SK-N-SH (cell line): ENCODE results near the gene PARD3. TPM values are rescaled to one million over a fixed set of nuclear protein-coding genes. Genes with fewer than 3 reads are reported as not detected.

ENCODE experiments used
- CTCF ChIA-PET: fragments of 300-600, 350-600 bp; formaldehyde crosslinking; extraction: SDS; loops from one replicate; lab custom pipeline; 2021; lab: Yijun Ruan, JAX
- POLR2A ChIA-PET: fragments of 350-600 bp; sonication (Branson Sonifier 250); formaldehyde crosslinking; extraction: SDS; loops from one replicate; lab custom pipeline; 2020; ENCODE audit warnings: antibody characterized with exemption, inconsistent platforms; lab: Yijun Ruan, JAX
- DNase-seq: peaks from one replicate; pipeline ENCODE4 v3.0.0; 2012
- H2AFZ ChIP-seq: fragments of 200-600 bp; sonication (generic); 2 replicates; pipeline ENCODE4 v1.8.1; 2016; ENCODE audit warnings: antibody characterized with exemption, mild to moderate bottlenecking, low read depth
- H3F3A ChIP-seq: fragments of 200-600 bp; sonication (generic); replicated peaks from 2 replicates; pipeline ENCODE3; 2016; ENCODE audit warnings: antibody characterized with exemption, mild to moderate bottlenecking; ENCODE audit not compliant: insufficient read depth
- H3K27ac ChIP-seq, 2 experiments: fragments of 200-500 bp in 1 of 2; fragments of 200-600 bp in 1 of 2; sonication (Bioruptor generic) in 1 of 2; sonication (generic), shearing (Covaris generic) in 1 of 2; 2 replicates each; pipeline versions ENCODE4 v1.5.1 to v1.6.1; 2014 to 2016; ENCODE audit warnings: low read depth in 2 of 2, inconsistent platforms in 1 of 2, low read length in 1 of 2, mild to moderate bottlenecking in 1 of 2, mixed read lengths in 1 of 2
- H3K27me3 ChIP-seq: fragments of 200-600 bp; sonication (generic), shearing (Covaris generic); 2 replicates; pipeline ENCODE4 v1.6.1; 2016; ENCODE audit warnings: mixed run types; ENCODE audit not compliant: insufficient read depth
- H3K36me3 ChIP-seq, 2 experiments: fragments of 200-500 bp in 1 of 2; fragments of 200-600 bp in 1 of 2; sonication (Bioruptor generic) in 1 of 2; sonication (generic) in 1 of 2; replicated peaks in 1 of 2; 2 replicates each; pipeline versions ENCODE3 to v1.5.1; 2014 to 2016; ENCODE audit warnings: low read length in 1 of 2, mild to moderate bottlenecking in 1 of 2; ENCODE audit not compliant: insufficient read depth in 2 of 2, control insufficient read depth in 1 of 2
- H3K4me1 ChIP-seq, 2 experiments: fragments of 200-500 bp in 1 of 2; fragments of 200-600 bp in 1 of 2; sonication (Bioruptor generic) in 1 of 2; sonication (generic), shearing (Covaris generic) in 1 of 2; 2 replicates each; pipeline versions ENCODE4 v1.5.1 to v1.6.1; 2014 to 2016; ENCODE audit warnings: low read depth in 1 of 2, low read length in 1 of 2, mixed run types in 1 of 2; ENCODE audit not compliant: insufficient read depth in 2 of 2, control insufficient read depth in 1 of 2
- H3K4me2 ChIP-seq: fragments of 200-600 bp; sonication (generic), shearing (Covaris generic); 2 replicates; pipeline ENCODE4 v1.6.1; 2017; ENCODE audit warnings: mixed run types
- H3K4me3 ChIP-seq, 2 experiments: fragments of 200-500 bp in 1 of 2; fragments of 200-600 bp in 1 of 2; sonication (Bioruptor generic) in 1 of 2; sonication (generic), shearing (Covaris generic) in 1 of 2; 2 replicates each; pipeline versions ENCODE4 v1.5.1 to v1.8.1; 2014 to 2016; ENCODE audit warnings: low read depth in 2 of 2, inconsistent platforms in 1 of 2, low read length in 1 of 2, mild to moderate bottlenecking in 1 of 2, mixed read lengths in 1 of 2, moderate library complexity in 1 of 2
- H3K79me2 ChIP-seq: fragments of 200-600 bp; sonication (generic); 2 replicates; pipeline ENCODE4 v1.8.1; 2017; ENCODE audit warnings: mild to moderate bottlenecking; ENCODE audit not compliant: insufficient read depth
- H3K9ac ChIP-seq: fragments of 200-600 bp; sonication (generic); 2 replicates; pipeline ENCODE4 v1.6.1; 2017; ENCODE audit warnings: mixed run types
- H3K9me2 ChIP-seq: fragments of 200-600 bp; sonication (generic); 2 replicates; pipeline ENCODE4 v1.6.1; 2017; ENCODE audit warnings: mixed run types
- H3K9me3 ChIP-seq: fragments of 200-600 bp; sonication (generic); 2 replicates; pipeline ENCODE4 v1.6.1; 2017; ENCODE audit warnings: mixed run types, mild to moderate bottlenecking, moderate library complexity
- H4K20me1 ChIP-seq: fragments of 200-600 bp; sonication (generic); 2 replicates; pipeline ENCODE4 v1.6.1; 2017; ENCODE audit warnings: mild to moderate bottlenecking, mixed run types; ENCODE audit not compliant: insufficient read depth
- CHD2 ChIP-seq: fragments of 150-350 bp; IDR thresholded peaks from 2 replicates; pipeline ENCODE4 v1.6.1; 2018; ENCODE audit warnings: low read length; ENCODE audit not compliant: partially characterized antibody
- CTCF ChIP-seq: fragments of 200-600 bp; sonication (generic); IDR thresholded peaks from 2 replicates; pipeline ENCODE4 v1.6.1; 2017; ENCODE audit warnings: antibody characterized with exemption, mild to moderate bottlenecking, moderate library complexity
- ELF1 ChIP-seq: IDR thresholded peaks from 2 replicates; pipeline ENCODE4 v1.4.0; 2012
- EP300 ChIP-seq, 2 experiments: IDR thresholded peaks; 2 replicates each; pipeline versions ENCODE4 v1.4.0 to v1.6.1; 2012; ENCODE audit warnings: borderline replicate concordance in 1 of 2, low read depth in 1 of 2, low read length in 1 of 2
- FOSL2 ChIP-seq: IDR thresholded peaks from 2 replicates; pipeline ENCODE4 v1.4.0; 2012; ENCODE audit warnings: low read depth, mild to moderate bottlenecking, moderate library complexity, borderline replicate concordance
- FOXJ3 ChIP-seq: sonication (generic); formaldehyde crosslinking; IDR thresholded peaks from 2 replicates; pipeline ENCODE4 v1.5.1; 2020; ENCODE audit warnings: mild to moderate bottlenecking, missing genetic modification reagents
- GABPA ChIP-seq: IDR thresholded peaks from 2 replicates; pipeline ENCODE4 v1.4.0; 2012; ENCODE audit warnings: low read depth, mild to moderate bottlenecking
- JUND ChIP-seq: IDR thresholded peaks from 2 replicates; pipeline ENCODE4 v1.4.0; 2012
- MEF2A ChIP-seq: IDR thresholded peaks from 2 replicates; pipeline ENCODE4 v1.4.0; 2012; ENCODE audit warnings: low read depth, borderline replicate concordance
- NFIC ChIP-seq: IDR thresholded peaks from 2 replicates; pipeline ENCODE4 v1.4.0; 2012; ENCODE audit warnings: borderline replicate concordance
- NRF1 ChIP-seq: IDR thresholded peaks from 2 replicates; pipeline ENCODE4 v1.6.1; 2012; ENCODE audit warnings: low read depth, mild to moderate bottlenecking, low read length
- PBX3 ChIP-seq: IDR thresholded peaks from 2 replicates; pipeline ENCODE4; 2012
- POLR2AphosphoS5 ChIP-seq: IDR thresholded peaks from 2 replicates; pipeline ENCODE4 v1.6.1; 2012; ENCODE audit warnings: low read depth, low read length
- RAD21 ChIP-seq: IDR thresholded peaks from 2 replicates; pipeline ENCODE4 v1.6.1; 2012; ENCODE audit warnings: mild to moderate bottlenecking, low read length
- REST ChIP-seq: IDR thresholded peaks from 2 replicates; pipeline ENCODE4 v1.6.1; 2012; ENCODE audit warnings: mild to moderate bottlenecking, low read depth, low read length, moderate library complexity
- RFX5 ChIP-seq: IDR thresholded peaks from 2 replicates; pipeline ENCODE4 v1.6.1; 2012; ENCODE audit warnings: mild to moderate bottlenecking, improper control_type of control experiment, low read length
- SIN3A ChIP-seq: IDR thresholded peaks from 2 replicates; pipeline ENCODE4 v1.6.1; 2012; ENCODE audit warnings: low read depth, mild to moderate bottlenecking, low read length, moderate library complexity, borderline replicate concordance
- SMC3 ChIP-seq: IDR thresholded peaks from 2 replicates; pipeline ENCODE4 v1.6.1; 2012; ENCODE audit warnings: low read depth, low read length, improper control_type of control experiment
- TAF1 ChIP-seq: IDR thresholded peaks from 2 replicates; pipeline ENCODE4 v1.6.1; 2012; ENCODE audit warnings: low read depth, mild to moderate bottlenecking, low read length, moderate library complexity, borderline replicate concordance
- TCF12 ChIP-seq: IDR thresholded peaks from 2 replicates; pipeline ENCODE4 v1.4.0; 2012
- TEAD4 ChIP-seq: IDR thresholded peaks from 2 replicates; pipeline ENCODE4 v1.4.0; 2012; ENCODE audit warnings: mild to moderate bottlenecking, borderline replicate concordance; ENCODE audit not compliant: insufficient read depth
- USF2 ChIP-seq: fragments of 150-350 bp; IDR thresholded peaks from 2 replicates; pipeline ENCODE4 v1.6.1; 2017; ENCODE audit warnings: antibody characterized with exemption, low read length, low read depth, borderline replicate concordance
- ZBTB33 ChIP-seq: IDR thresholded peaks from 2 replicates; pipeline ENCODE4 v1.4.0; 2012; ENCODE audit warnings: low read depth, borderline replicate concordance
- WGBS: methylation state at CpG from one replicate; pipeline ENCODE4 v1.1.6; 2017; ENCODE audit warnings: low lambda C conversion rate; 5-methylcytosine and 5-hydroxymethylcytosine counted together
- polyA plus RNA-seq, 3 experiments: library from polyadenylated mRNA; depleted of rRNA; stranded (reverse); fragments of >200 nt; gene quantifications; 2 replicates each; pipeline ENCODE4 v1.2.3, GENCODE V29; 2012

The PARD3 gene
- 29.4 and 38.9 TPM in 2 replicates for polyA plus RNA-seq (2012; rRNA removed)
- 31.3 and 35.8 TPM in 2 replicates for polyA plus RNA-seq (2012; cell fraction: cytosol; rRNA removed)
- 46.7 and 74.5 TPM in 2 replicates for polyA plus RNA-seq (2012; cell fraction: nucleus; rRNA removed)

- Histone ChIP-seq H2AFZ (peak within 1 kb of the TSS; percentile 86), H3K9me2 (no peaks in the 10 kb centered on the region), H3F3A (peaks cover 8% of the 10 kb centered on the region), H3K4me2 (peak within 1 kb of the TSS; percentile 93), H3K4me3 (peak within 1 kb of the TSS; percentile 85 to 90), H3K79me2 (peaks cover 40% of the 10 kb centered on the region), H3K36me3 (no peaks in the 10 kb centered on the region), H3K9me3 (no peaks in the 10 kb centered on the region), H3K4me1 (peaks cover 6 to 28% of the 10 kb centered on the region in 2 experiments; a peak in 2 of 4 replicates), H3K27me3 (no peaks in the 10 kb centered on the region), H3K27ac (peak within 1 kb of the TSS; percentile 64 to 89), H4K20me1 (peaks cover 35% of the 10 kb centered on the region), H3K9ac (peak within 1 kb of the TSS; percentile 85)
- peak; percentile 95 for DNase-seq
- ChIA-PET CTCF (interaction anchor here (1.0 to 4.0 kb wide), 5 partner anchors 9 to 94 kb away, joined by 3 to 14 read pairs (median 4); no protein-coding TSS in a partner anchor), POLR2A (interaction anchor here (1.6 kb wide), 1 partner anchor 9 kb away, joined by 4 read pairs; no protein-coding TSS in a partner anchor)
- WGBS, result 2% methylated on average over 17 of the region's 82 CpGs
- TF ChIP-seq EP300 (IDR thresholded peaks at IDR 0.05; ENCODE audit: borderline replicate concordance in 1 of 2, low read depth in 1 of 2, low read length in 1 of 2) (no peak), ELF1 (no peak), NRF1 (no peak), SIN3A (0 out of 2 replicates have a peak, but pooled peaks have one; percentile 32), ZBTB33 (no peak), POLR2AphosphoS5 (no peak), NFIC (no peak), TCF12 (no peak), RAD21 (no peak), JUND (no peak), TAF1 (no peak), CTCF (no peak), TEAD4 (0 out of 2 replicates have a peak, but pooled peaks have one; percentile 7), SMC3 (0 out of 2 replicates have a peak, but pooled peaks have one; percentile 11), CHD2 (no peak), RFX5 (no peak), FOXJ3 (CRISPR knock-in tag) (no peak), FOSL2 (no peak), PBX3 (peak; percentile 29; the same call in 1 of the 2 replicates), REST (no peak), USF2 (no peak), GABPA (no peak), MEF2A (no peak)
Measured at GRCh38 chr10:34815185-34816084, at the start of gene PARD3. Gene PARD3, minus strand, starts transcription at chr10:34815296. Its CDS starts 301 bp downstream, at chr10:34814995.
